ENCODE measurements around the gene MARCHF6.

Gene MARCHF6

DNA sequence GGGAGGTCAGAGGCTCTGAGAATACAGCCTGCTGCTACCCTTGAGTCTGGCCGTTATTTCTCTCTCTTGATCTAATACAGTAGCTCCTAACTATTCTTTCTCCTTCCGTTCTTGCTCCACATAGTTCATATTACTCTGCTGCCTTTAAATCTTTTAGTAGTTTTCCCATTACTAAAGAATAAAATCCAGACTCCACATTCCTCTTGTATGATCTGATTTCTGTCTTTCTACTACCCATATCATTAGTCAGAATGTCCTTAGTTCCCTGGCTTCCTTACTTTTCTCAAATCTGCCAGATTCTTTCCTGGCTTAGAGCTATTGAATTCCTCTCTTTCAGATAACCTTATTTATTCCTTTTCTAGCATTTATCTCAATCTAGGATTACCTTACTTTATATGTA lies 40.0 kb downstream of the MARCHF6 start:
- H4K91ac ChIP-seq (ENCODE audit: low read length): no peak overlapping the region
- DNase-seq: no peak
- H2AK5ac ChIP-seq (ENCODE audit: low read length, severe bottlenecking): no peak overlapping the region
- peaks cover 26% of the 10 kb centered on the region for H3K79me1 ChIP-seq (replicated peaks; ENCODE audit: low read length, poor library complexity, severe bottlenecking)
- no peaks in the 10 kb centered on the region for H3K27me3 ChIP-seq (ENCODE audit: control insufficient read depth in 1 of 2, insufficient read depth in 1 of 2, low read length in 2 of 2)
- H3K4me1 ChIP-seq (ENCODE audit: control insufficient read depth, insufficient read depth, low read depth, low read length): no peaks in the 10 kb centered on the region
- H3K9me3 ChIP-seq (ENCODE audit: control insufficient read depth, low read length): no peaks in the 10 kb centered on the region
- peaks cover 27 to 84% of the 10 kb centered on the region in 2 experiments for H3K36me3 ChIP-seq (ENCODE audit: control insufficient read depth in 1 of 2, insufficient read depth in 2 of 2, low read depth in 1 of 2, low read length in 2 of 2)
- H2BK5ac ChIP-seq (ENCODE audit: low read depth, low read length, poor library complexity, severe bottlenecking): no peak overlapping the region
- no peak overlapping the region for H3K4me2 ChIP-seq (ENCODE audit: low read length, poor library complexity, severe bottlenecking)
- no peak overlapping the region for H3K18ac ChIP-seq (ENCODE audit: low read depth in 1 of 2, low read length in 2 of 2)
- 99% methylated on average over 2 of the region's 2 CpGs for WGBS
- H2BK12ac ChIP-seq (ENCODE audit: low read length in 2 of 2): no peak overlapping the region
- H2BK15ac ChIP-seq (ENCODE audit: low read depth, poor library complexity, severe bottlenecking): no peak overlapping the region
- H2AFZ ChIP-seq (ENCODE audit: low read depth, low read length): no peak overlapping the region
- H3K23ac ChIP-seq (ENCODE audit: low read length in 2 of 2): no peak overlapping the region
- H3K14ac ChIP-seq (ENCODE audit: low read length in 2 of 2): no peak overlapping the region
- H2BK120ac ChIP-seq (ENCODE audit: low read depth, low read length): no peak overlapping the region
- no peak overlapping the region for H3K4ac ChIP-seq (ENCODE audit: low read depth in 1 of 2, low read length in 2 of 2)
- no peak overlapping the region for H4K8ac ChIP-seq (ENCODE audit: low read length)
- no peak overlapping the region for H3K4me3 ChIP-seq (ENCODE audit: insufficient read depth in 1 of 2, low read depth in 1 of 2, low read length in 2 of 2)
- H3K9ac ChIP-seq (ENCODE audit: low read length): peak overlapping the region; percentile 35
- H3K27ac ChIP-seq (ENCODE audit: low read length, poor library complexity, severe bottlenecking): no peak overlapping the region

DNA sequence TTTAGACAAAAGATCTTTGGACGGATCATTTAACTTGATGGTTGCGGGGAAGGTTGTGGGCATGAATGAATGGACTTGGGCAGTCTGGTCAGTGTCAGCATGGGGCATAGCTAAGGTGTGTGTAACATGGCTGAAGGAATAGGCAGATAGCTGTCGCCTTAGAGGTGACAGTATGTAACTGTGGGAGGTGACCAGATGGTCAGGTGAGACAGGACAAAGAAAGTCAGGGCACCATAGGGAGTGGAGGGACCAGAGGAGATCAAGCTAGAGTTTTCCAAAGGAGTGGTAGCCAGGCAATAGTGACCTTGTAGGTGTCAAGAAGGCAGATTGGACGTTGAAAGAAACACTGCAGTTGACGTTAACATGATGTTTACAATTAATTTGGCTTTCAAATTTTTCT lies 43.1 kb downstream of the MARCHF6 start:
- Histone ChIP-seq H3K23ac (ENCODE audit: low read length in 2 of 2) (no peak overlapping the region), H2BK120ac (ENCODE audit: low read depth, low read length) (no peak overlapping the region), H3K14ac (ENCODE audit: low read length in 2 of 2) (no peak overlapping the region), H2BK15ac (ENCODE audit: low read depth, poor library complexity, severe bottlenecking) (no peak overlapping the region), H4K91ac (ENCODE audit: low read length) (no peak overlapping the region), H2BK5ac (ENCODE audit: low read depth, low read length, poor library complexity, severe bottlenecking) (no peak overlapping the region), H3K4me2 (ENCODE audit: low read length, poor library complexity, severe bottlenecking) (no peak overlapping the region), H2AK5ac (ENCODE audit: low read length, severe bottlenecking) (no peak overlapping the region), H4K8ac (ENCODE audit: low read length) (no peak overlapping the region), H2BK12ac (ENCODE audit: low read length in 2 of 2) (no peak overlapping the region), H3K9me3 (ENCODE audit: control insufficient read depth, low read length) (no peaks in the 10 kb centered on the region), H3K27me3 (ENCODE audit: control insufficient read depth in 1 of 2, insufficient read depth in 1 of 2, low read length in 2 of 2) (no peaks in the 10 kb centered on the region), H2AFZ (ENCODE audit: low read depth, low read length) (no peak overlapping the region), H3K18ac (ENCODE audit: low read depth in 1 of 2, low read length in 2 of 2) (no peak overlapping the region), H3K4me3 (ENCODE audit: insufficient read depth in 1 of 2, low read depth in 1 of 2, low read length in 2 of 2) (no peak overlapping the region), H3K4me1 (ENCODE audit: control insufficient read depth, insufficient read depth, low read depth, low read length) (no peaks in the 10 kb centered on the region), H3K79me1 (replicated peaks; ENCODE audit: low read length, poor library complexity, severe bottlenecking) (peaks cover 21% of the 10 kb centered on the region), H3K36me3 (ENCODE audit: control insufficient read depth in 1 of 2, insufficient read depth in 2 of 2, low read depth in 1 of 2, low read length in 2 of 2) (peaks cover 17 to 83% of the 10 kb centered on the region in 2 experiments), H3K9ac (ENCODE audit: low read length) (no peak overlapping the region), H3K27ac (ENCODE audit: low read length, poor library complexity, severe bottlenecking) (no peak overlapping the region), H3K4ac (ENCODE audit: low read depth in 1 of 2, low read length in 2 of 2) (no peak overlapping the region)
- 81% methylated on average over 5 of the region's 5 CpGs for WGBS
- no peak for DNase-seq

DNA sequence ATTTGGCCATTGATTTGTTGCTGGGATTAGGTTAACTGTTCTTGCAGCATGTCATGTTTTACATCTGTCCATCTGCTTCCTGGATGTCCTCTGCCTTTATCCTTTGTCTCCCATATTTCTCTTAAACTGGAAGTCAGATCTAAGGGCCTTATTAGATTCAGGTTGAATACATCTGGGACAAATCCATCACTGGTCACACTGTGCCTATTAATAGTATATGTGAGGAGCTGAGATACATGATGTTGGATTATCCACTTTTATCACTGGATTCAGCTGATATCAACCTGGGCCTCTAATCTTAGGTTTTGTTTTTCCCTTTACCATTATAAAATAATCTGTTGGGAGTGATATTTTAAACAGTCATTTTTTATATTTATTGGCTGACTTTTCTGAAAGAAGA lies 46.3 kb downstream of the MARCHF6 start:
- no peak overlapping the region for H2BK15ac ChIP-seq (ENCODE audit: low read depth, poor library complexity, severe bottlenecking)

DNA sequence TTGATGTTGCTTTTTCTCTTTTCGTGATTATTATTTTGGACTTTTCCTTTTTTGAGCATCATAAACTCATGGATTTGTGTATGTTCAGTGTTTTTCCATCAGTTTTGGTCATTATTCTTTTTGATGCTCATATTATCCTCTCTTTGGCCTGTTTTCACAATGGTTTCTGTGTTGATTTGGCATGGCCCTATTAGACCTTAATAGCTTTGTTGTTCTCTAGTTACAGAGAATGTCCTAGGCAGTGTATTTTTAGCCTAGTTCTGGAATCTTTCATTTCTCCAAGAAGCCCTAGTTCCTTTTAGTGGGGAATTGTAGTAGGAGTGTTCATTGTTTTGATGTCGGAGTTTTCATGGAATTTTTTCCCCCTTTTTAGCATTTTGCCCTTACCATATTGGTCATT lies 46.9 kb downstream of the MARCHF6 start:
- H3K27ac ChIP-seq (ENCODE audit: low read length, poor library complexity, severe bottlenecking): no peak overlapping the region
- peaks cover 10 to 89% of the 10 kb centered on the region in 2 experiments for H3K36me3 ChIP-seq (ENCODE audit: control insufficient read depth in 1 of 2, insufficient read depth in 2 of 2, low read depth in 1 of 2, low read length in 2 of 2)
- no peak overlapping the region for H2AK5ac ChIP-seq (ENCODE audit: low read length, severe bottlenecking)
- H4K91ac ChIP-seq (ENCODE audit: low read length): no peak overlapping the region
- H2AFZ ChIP-seq (ENCODE audit: low read depth, low read length): no peak overlapping the region
- no peaks in the 10 kb centered on the region for H3K9me3 ChIP-seq (ENCODE audit: control insufficient read depth, low read length)
- H3K4me3 ChIP-seq (ENCODE audit: insufficient read depth in 1 of 2, low read depth in 1 of 2, low read length in 2 of 2): no peak overlapping the region
- H2BK12ac ChIP-seq (ENCODE audit: low read length in 2 of 2): no peak overlapping the region
- no peak overlapping the region for H2BK120ac ChIP-seq (ENCODE audit: low read depth, low read length)
- DNase-seq: no peak
- no peak overlapping the region for H3K4ac ChIP-seq (ENCODE audit: low read depth in 1 of 2, low read length in 2 of 2)
- H3K18ac ChIP-seq (ENCODE audit: low read depth in 1 of 2, low read length in 2 of 2): no peak overlapping the region
- no peak overlapping the region for H3K23ac ChIP-seq (ENCODE audit: low read length in 2 of 2)
- H3K79me1 ChIP-seq (replicated peaks; ENCODE audit: low read length, poor library complexity, severe bottlenecking): peaks cover 16% of the 10 kb centered on the region
- H3K4me2 ChIP-seq (ENCODE audit: low read length, poor library complexity, severe bottlenecking): no peak overlapping the region
- WGBS: no CpG with 5 or more reads among the region's 2 CpGs
- H3K14ac ChIP-seq (ENCODE audit: low read length in 2 of 2): no peak overlapping the region
- no peak overlapping the region for H3K9ac ChIP-seq (ENCODE audit: low read length)
- no peaks in the 10 kb centered on the region for H3K27me3 ChIP-seq (ENCODE audit: control insufficient read depth in 1 of 2, insufficient read depth in 1 of 2, low read length in 2 of 2)
- H2BK5ac ChIP-seq (ENCODE audit: low read depth, low read length, poor library complexity, severe bottlenecking): no peak overlapping the region
- no peak overlapping the region for H4K8ac ChIP-seq (ENCODE audit: low read length)
- H2BK15ac ChIP-seq (ENCODE audit: low read depth, poor library complexity, severe bottlenecking): no peak overlapping the region
- H3K4me1 ChIP-seq (ENCODE audit: control insufficient read depth, insufficient read depth, low read depth, low read length): no peaks in the 10 kb centered on the region

More for the DNA sequence above, 46.3 kb downstream of the MARCHF6 start:
- Histone ChIP-seq H3K14ac (ENCODE audit: low read length in 2 of 2) (no peak overlapping the region), H3K27me3 (ENCODE audit: control insufficient read depth in 1 of 2, insufficient read depth in 1 of 2, low read length in 2 of 2) (no peaks in the 10 kb centered on the region), H2AK5ac (ENCODE audit: low read length, severe bottlenecking) (no peak overlapping the region), H3K4me3 (ENCODE audit: insufficient read depth in 1 of 2, low read depth in 1 of 2, low read length in 2 of 2) (no peak overlapping the region), H3K4ac (ENCODE audit: low read depth in 1 of 2, low read length in 2 of 2) (no peak overlapping the region), H4K91ac (ENCODE audit: low read length) (no peak overlapping the region), H3K4me1 (ENCODE audit: control insufficient read depth, insufficient read depth, low read depth, low read length) (no peaks in the 10 kb centered on the region), H3K4me2 (ENCODE audit: low read length, poor library complexity, severe bottlenecking) (no peak overlapping the region), H3K36me3 (ENCODE audit: control insufficient read depth in 1 of 2, insufficient read depth in 2 of 2, low read depth in 1 of 2, low read length in 2 of 2) (peaks cover 10 to 88% of the 10 kb centered on the region in 2 experiments), H3K79me1 (replicated peaks; ENCODE audit: low read length, poor library complexity, severe bottlenecking) (peaks cover 17% of the 10 kb centered on the region), H3K18ac (ENCODE audit: low read depth in 1 of 2, low read length in 2 of 2) (no peak overlapping the region), H4K8ac (ENCODE audit: low read length) (no peak overlapping the region), H2BK5ac (ENCODE audit: low read depth, low read length, poor library complexity, severe bottlenecking) (no peak overlapping the region), H2BK12ac (ENCODE audit: low read length in 2 of 2) (no peak overlapping the region), H3K27ac (ENCODE audit: low read length, poor library complexity, severe bottlenecking) (no peak overlapping the region), H3K23ac (ENCODE audit: low read length in 2 of 2) (no peak overlapping the region), H2AFZ (ENCODE audit: low read depth, low read length) (no peak overlapping the region), H3K9me3 (ENCODE audit: control insufficient read depth, low read length) (no peaks in the 10 kb centered on the region), H3K9ac (ENCODE audit: low read length) (no peak overlapping the region), H2BK120ac (ENCODE audit: low read depth, low read length) (no peak overlapping the region)
- no peak for DNase-seq
